ENCODE data around the gene TOP1. TPM values are rescaled to one million over a fixed set of nuclear protein-coding genes. Genes with fewer than 3 reads are reported as not detected.

The TOP1 gene
- total RNA-seq, 6 experiments from 2014 or later, result 17.3 to 29.7 (median 25.5) TPM

GRCh38 chr20:41034239-41034638 is 5.6 kb downstream of the TOP1 start:
- no peak for TF ChIP-seq POLR2A (IDR thresholded peaks at IDR 0.05)
- no peak for TF ChIP-seq CTCF (IDR thresholded peaks at IDR 0.05)
- Histone ChIP-seq H3K4me3 (no peak overlapping the region), H3K27ac (no peak overlapping the region), H3K27me3 (no peaks in the 10 kb centered on the region), H3K36me3 (no peaks in the 10 kb centered on the region), H3K9me3 (no peaks in the 10 kb centered on the region), H3K4me1 (peaks cover 0 to 38% (median 13%) of the 10 kb centered on the region in 4 donors)
- WGBS (ENCODE audit: insufficient coverage, low coverage, low lambda C conversion rate, missing lambda C conversion rate), result 86% methylated on average over 3 of the region's 3 CpGs
- intact Hi-C loops (cut with DNase I), result no loop called here
- no peak for ATAC-seq
- DNase-seq, result no peak

- H3K9me3 ChIP-seq, result no peaks in the 10 kb centered on the region
- H3K4me1 ChIP-seq, result peaks cover 0 to 33% (median 12%) of the 10 kb centered on the region in 4 donors
- ATAC-seq (no peak), DNase-seq (no peak)
- H3K27me3 ChIP-seq, result no peaks in the 10 kb centered on the region
- intact Hi-C loops (cut with DNase I), result no loop called here
- H3K27ac ChIP-seq, result no peak overlapping the region
- H3K4me3 ChIP-seq, result no peak overlapping the region
- 84% methylated on average over 3 of the region's 3 CpGs for WGBS (ENCODE audit: insufficient coverage, low coverage, low lambda C conversion rate, missing lambda C conversion rate)
- no peak for TF ChIP-seq CTCF (IDR thresholded peaks at IDR 0.05)
- no peak for TF ChIP-seq POLR2A (IDR thresholded peaks at IDR 0.05)
- H3K36me3 ChIP-seq, result no peaks in the 10 kb centered on the region
Observed at GRCh38 chr20:41035207-41035606, 6.6 kb downstream of the TOP1 start.

- WGBS (ENCODE audit: insufficient coverage, low coverage, low lambda C conversion rate, missing lambda C conversion rate), result 48% methylated on average over 2 of the region's 2 CpGs
- Histone ChIP-seq H3K36me3 (no peaks in the 10 kb centered on the region), H3K9me3 (no peaks in the 10 kb centered on the region), H3K4me3 (no peak overlapping the region), H3K27ac (no peak overlapping the region), H3K27me3 (no peaks in the 10 kb centered on the region), H3K4me1 (peaks cover 0 to 15% (median 5%) of the 10 kb centered on the region in 4 donors)
- TF ChIP-seq CTCF (IDR thresholded peaks at IDR 0.05) (no peak), POLR2A (IDR thresholded peaks at IDR 0.05) (no peak)
- no peak for ATAC-seq
- intact Hi-C loops (cut with DNase I), result no loop called here
- DNase-seq, result no peak
Observed at GRCh38 chr20:41037179-41037578, 8.6 kb downstream of the TOP1 start.

- H3K4me1 ChIP-seq, result peaks cover 0 to 7% (median 3%) of the 10 kb centered on the region in 4 donors
- no peaks in the 10 kb centered on the region for H3K9me3 ChIP-seq
- H3K27me3 ChIP-seq, result no peaks in the 10 kb centered on the region
- intact Hi-C loops (cut with DNase I), result no loop called here
- H3K4me3 ChIP-seq, result no peak overlapping the region
- H3K36me3 ChIP-seq, result no peaks in the 10 kb centered on the region
- no peak overlapping the region for H3K27ac ChIP-seq
- TF ChIP-seq POLR2A (IDR thresholded peaks at IDR 0.05) (no peak), CTCF (IDR thresholded peaks at IDR 0.05) (no peak)
- no peak for DNase-seq
- no peak for ATAC-seq
- 100% methylated on average over 4 of the region's 4 CpGs for whole genome bisulfite sequencing (ENCODE audit: insufficient coverage, low coverage, low lambda C conversion rate, missing lambda C conversion rate)
Observed at GRCh38 chr20:41038149-41038877, 9.7 kb downstream of the TOP1 start.

All from right lobe of liver (tissue), 6 donors.